GM12892 (cell line): Measurements from ENCODE around the gene PRCC.

ENCODE experiments used
- POLR2A ChIP-seq: IDR thresholded peaks from 2 replicates; pipeline ENCODE4 v1.6.1; 2011; ENCODE audit warnings: low read depth, low read length, control low read depth
- POLR2AphosphoS5 ChIP-seq: IDR thresholded peaks from 2 replicates; pipeline ENCODE4 v1.6.1; 2011; ENCODE audit warnings: low read depth, low read length, control low read depth
- TAF1 ChIP-seq: IDR thresholded peaks from 2 replicates; pipeline ENCODE4 v1.6.1; 2011; ENCODE audit warnings: low read depth, mild to moderate bottlenecking, control low read depth, low read length, borderline replicate concordance

DNA sequence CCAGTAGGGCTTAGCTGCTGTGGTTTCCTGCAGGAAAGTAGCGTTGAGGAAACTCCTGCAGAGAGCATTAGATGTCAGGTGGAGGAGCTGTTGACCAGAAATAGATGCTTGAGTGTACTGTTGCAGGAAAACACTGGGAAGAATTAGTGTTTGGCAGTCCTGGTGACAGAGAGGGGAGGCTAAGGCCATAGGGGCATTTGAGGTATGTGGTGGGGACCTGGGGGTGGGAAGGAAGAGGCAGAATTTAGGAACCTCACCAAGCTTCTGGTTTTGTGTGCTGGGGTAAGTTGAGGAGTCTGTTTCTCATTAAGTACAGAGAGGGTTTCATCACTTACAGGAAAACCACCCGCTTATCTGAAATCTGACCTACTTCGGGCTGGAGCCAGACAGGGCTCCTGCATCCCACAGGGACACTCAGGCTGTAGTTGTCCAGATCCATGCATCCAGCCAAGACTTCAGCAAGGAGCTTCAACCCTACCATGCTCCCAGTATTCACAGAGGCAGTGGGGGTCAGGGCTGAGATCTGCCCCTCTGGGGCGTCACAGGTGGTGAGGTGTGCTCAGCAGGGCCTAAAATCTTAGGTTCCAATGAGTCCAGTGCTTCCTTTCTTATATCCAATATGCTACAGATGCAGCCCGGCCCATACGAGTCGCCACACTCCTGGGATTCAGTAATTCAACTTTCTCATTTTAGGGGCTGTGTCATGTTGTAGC is 34.2 kb downstream of the PRCC start:
- TF ChIP-seq POLR2A: peak; percentile 41; the same call in 1 of the 2 replicates
- no peak for TF ChIP-seq TAF1
- peak; percentile 36 for TF ChIP-seq POLR2AphosphoS5
